SKM-1 (cell line): ENCODE results near the gene TRIB2.

ENCODE experiments used
- DNase-seq: peaks from one replicate; lab custom pipeline; 2025; ENCODE audit not compliant: unreplicated experiment; lab: John Stamatoyannopoulos, UW

Gene TRIB2

GRCh38 chr2:12719400-12720277 lies 2.9 kb downstream of the TRIB2 start:
- no peak for DNase-seq

GRCh38 chr2:12720278-12720620 lies 3.5 kb downstream of the TRIB2 start:
- no peak for DNase-seq

- DNase-seq: no peak
Observed at GRCh38 chr2:12720754-12721378, 4.1 kb downstream of the TRIB2 start.

GRCh38 chr2:12721566-12722446 lies 5.1 kb downstream of the TRIB2 start:
- DNase-seq: no peak

- peak; percentile 49 for DNase-seq
Observed at GRCh38 chr2:12722447-12723316, 5.9 kb downstream of the TRIB2 start.

- no peak for DNase-seq
Observed at GRCh38 chr2:12723736-12724463, 7.2 kb downstream of the TRIB2 start.

GRCh38 chr2:12725233-12726187 lies 8.8 kb downstream of the TRIB2 start:
- DNase-seq: no peak

- no peak for DNase-seq
Observed at GRCh38 chr2:12726271-12726670, 9.5 kb downstream of the TRIB2 start.

GRCh38 chr2:12727065-12727464 lies 10.3 kb downstream of the TRIB2 start:
- DNase-seq: no peak

GRCh38 chr2:12727641-12728040 lies 10.9 kb downstream of the TRIB2 start:
- DNase-seq: no peak

- DNase-seq: peak; percentile 4
Observed at GRCh38 chr2:12728221-12728777, 11.6 kb downstream of the TRIB2 start.

GRCh38 chr2:12730265-12730664 lies 13.5 kb downstream of the TRIB2 start:
- no peak for DNase-seq

GRCh38 chr2:12731701-12732280 lies 15.1 kb downstream of the TRIB2 start:
- peak; percentile 65 for DNase-seq

- DNase-seq: no peak
Observed at GRCh38 chr2:12732651-12733050, 15.9 kb downstream of the TRIB2 start.

- no peak for DNase-seq
Observed at GRCh38 chr2:12733846-12734245, 17.1 kb downstream of the TRIB2 start.

- no peak for DNase-seq
Observed at GRCh38 chr2:12734914-12735654, 18.3 kb downstream of the TRIB2 start.

- DNase-seq: no peak
Observed at GRCh38 chr2:12737297-12737696, 20.6 kb downstream of the TRIB2 start.
